PFSK-1 (cell line): ENCODE results near the gene VPS41.

ENCODE experiments used
- POLR2AphosphoS5 ChIP-seq: IDR thresholded peaks from 2 replicates; pipeline ENCODE4 v1.6.1; 2012; ENCODE audit warnings: low read depth, mild to moderate bottlenecking, control low read depth, low read length, moderate library complexity
- SIN3A ChIP-seq: IDR thresholded peaks from 2 replicates; pipeline ENCODE4 v1.6.1; 2012; ENCODE audit warnings: mild to moderate bottlenecking, low read length, moderate library complexity, borderline replicate concordance; ENCODE audit not compliant: insufficient read depth
- TAF1 ChIP-seq: IDR thresholded peaks from 2 replicates; pipeline ENCODE4 v1.6.1; 2012; ENCODE audit warnings: low read length, control low read depth, borderline replicate concordance; ENCODE audit not compliant: insufficient read depth

DNA sequence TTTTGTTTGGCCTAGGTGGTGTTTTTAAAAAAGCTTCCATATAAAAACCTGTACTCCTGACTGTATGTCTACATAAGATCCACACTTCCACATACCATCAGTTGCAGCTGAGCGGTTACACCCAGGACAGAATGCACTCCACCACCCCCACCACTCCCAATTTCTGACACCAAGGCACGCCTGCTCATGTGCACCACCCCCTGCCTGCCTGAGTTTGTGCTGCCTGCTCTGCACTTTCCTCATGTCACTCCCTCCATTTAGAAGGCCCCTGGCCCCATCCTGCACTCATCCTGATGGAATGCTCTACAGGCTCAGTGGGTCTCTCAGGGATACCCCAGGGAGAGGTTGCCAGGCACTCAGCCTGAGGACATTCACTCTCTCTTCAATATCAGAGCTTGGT, 6.5 kb downstream of the VPS41 start:
- TF ChIP-seq SIN3A (no peak), TAF1 (no peak), POLR2AphosphoS5 (no peak)
